Left renal cortex interstitium (tissue), 4 donors: ENCODE results near the gene CCDC167. TPM values are rescaled to one million over a fixed set of nuclear protein-coding genes. Genes with fewer than 3 reads are reported as not detected.
"Not testable (repeated sequence)": the region's sequence is repeated elsewhere in the genome, so short reads cannot be mapped to it uniquely, and the experiment has no call there.

Source experiments
- DNase-seq, 4 donors: peaks; one replicate each; pipeline ENCODE4 v3.0.0-alpha.2; 2013; ENCODE audit warnings: low read depth in 4 of 4, low spot score in 2 of 4, missing footprints in 1 of 4
- polyA plus RNA-seq, 4 donors: library from polyadenylated mRNA; unstranded; fragments of 120-200 nt; gene quantifications; one replicate each; pipeline ENCODE4 v1.2.1, GENCODE V29; 2013; ENCODE audit not compliant: insufficient read length in 4 of 4

CCDC167 gene
- polyA plus RNA-seq, 4 donors, result 26.6 to 33.6 (median 28.3) TPM

DNA sequence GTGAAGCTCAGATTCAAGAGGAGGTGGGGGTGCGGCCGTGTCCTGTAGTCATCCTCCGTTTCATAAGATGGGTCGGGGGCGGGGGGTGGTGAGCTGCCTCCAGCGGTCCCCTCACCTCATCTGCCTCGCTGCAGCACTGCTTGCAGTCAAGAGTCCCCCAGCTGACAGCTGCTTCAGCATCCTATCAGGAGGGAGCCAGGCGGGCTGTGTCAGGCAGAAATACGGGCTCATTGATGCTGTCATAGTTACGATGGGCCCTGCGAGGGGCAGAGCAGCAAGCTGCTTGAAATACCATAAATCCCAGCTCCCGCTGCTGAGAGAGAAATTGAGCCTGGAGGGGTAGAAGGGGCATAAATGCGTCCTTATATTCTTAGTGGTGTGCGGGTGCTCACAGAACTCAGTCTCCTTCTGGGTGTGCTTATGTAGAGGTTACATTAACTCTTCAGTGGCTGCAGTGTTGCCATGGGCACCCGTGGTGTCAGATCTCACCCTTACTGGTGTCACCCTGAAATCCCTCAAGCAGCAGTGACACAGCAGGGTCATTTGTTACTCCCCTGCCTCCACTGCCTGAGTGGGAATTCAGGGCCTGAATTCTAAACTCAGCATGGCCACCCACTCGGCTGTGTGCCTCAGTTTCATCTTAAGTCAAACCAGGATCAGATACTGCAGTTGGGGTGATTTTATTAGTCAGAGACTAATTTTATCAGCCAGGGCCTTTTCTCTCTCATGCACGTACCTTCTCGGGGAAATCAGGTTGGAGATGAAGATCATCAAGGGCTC lies 21.8 kb downstream of the CCDC167 start:
- no peak for DNase-seq

DNA sequence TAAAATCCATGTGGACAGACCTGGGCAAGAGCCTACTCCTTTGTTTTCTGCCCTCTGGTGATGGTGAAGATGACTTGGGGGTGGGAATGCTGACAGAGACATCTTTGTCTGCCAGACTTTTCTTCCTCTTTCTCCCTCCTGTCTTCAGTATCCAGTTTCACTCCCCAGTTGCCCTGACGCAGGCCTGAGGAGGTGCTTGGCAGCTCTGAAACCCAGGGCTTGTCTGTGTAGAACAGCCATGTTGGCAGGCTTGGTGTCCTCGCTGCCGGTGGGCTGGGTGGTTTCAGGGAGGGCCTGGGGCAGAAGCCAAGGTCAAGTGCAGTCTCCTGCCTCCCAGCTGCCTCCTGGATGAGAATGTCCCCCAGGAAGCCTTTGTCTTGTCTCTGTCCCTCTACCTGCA lies 22.5 kb downstream of the CCDC167 start:
- DNase-seq, result no peak

GRCh38 chr6:37474316-37474715 lies 25.4 kb downstream of the CCDC167 start:
- DNase-seq, result no peak

GRCh38 chr6:37473364-37474095 lies 26.2 kb downstream of the CCDC167 start:
- DNase-seq, result no peak

DNA sequence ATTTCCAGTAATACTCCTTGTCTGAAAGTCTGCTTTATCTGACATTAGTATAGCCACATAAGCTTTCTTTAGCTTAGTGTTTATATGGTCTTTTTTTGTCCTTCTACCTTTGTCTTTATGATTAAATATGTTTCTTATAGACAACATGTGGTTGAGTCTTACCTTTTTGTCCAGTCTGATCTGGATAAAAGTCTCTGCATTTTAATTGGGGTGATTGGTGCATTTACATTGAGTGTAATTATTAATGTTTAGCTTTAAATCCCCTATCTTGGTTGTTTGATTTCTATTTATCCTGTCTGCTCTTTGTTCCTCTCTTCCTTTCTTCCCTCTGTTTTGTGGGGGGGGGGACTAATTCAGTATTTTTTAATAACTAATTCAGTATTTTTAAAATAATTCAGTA lies 32.0 kb downstream of the CCDC167 start:
- DNase-seq, result no peak

- no peak for DNase-seq
Measured at GRCh38 chr6:37463110-37463509, 36.6 kb downstream of the CCDC167 start.

GRCh38 chr6:37460805-37461204 lies 38.9 kb downstream of the CCDC167 start:
- DNase-seq, result no peak

DNA sequence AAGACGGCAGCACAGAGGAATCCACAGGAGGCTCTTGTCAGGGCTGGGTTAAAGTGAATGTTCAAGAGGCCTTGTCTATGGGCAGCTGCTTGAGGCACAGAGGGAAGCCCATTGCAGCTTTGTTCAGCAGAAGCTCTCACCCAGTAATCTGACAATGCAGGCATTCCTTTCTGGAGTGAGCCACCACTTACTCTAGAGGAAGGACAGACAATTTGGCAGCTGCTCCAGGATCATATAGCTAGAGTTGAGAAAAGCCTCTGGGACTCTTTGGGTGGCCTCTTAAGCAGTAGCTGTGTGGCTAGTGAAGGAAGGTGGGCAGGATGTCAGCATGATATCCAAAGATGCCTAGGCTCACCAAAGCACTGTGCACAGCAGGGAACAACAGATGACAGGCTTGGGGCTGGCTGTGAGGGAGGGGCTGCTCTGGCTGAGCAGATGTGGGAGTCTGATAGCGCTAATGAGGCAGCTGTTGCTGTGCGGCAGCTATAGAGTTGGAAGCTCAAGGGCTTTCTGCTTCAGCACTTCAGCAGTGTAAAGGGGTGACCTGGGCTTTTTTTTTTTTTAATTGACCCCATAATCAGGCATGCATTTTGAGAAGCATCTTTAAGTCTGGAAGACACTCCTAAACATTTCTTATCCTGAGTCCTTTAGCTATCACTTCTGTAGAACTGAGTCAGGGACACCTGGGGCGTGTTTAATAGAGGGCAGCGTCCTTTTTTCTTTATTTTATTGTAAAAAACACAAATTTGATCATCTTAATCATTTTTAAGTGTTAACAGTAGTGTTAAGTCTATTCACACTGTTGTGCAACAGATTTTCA lies 39.5 kb downstream of the CCDC167 start:
- no peak for DNase-seq

- no peak for DNase-seq
Measured at GRCh38 chr6:37456816-37457560, 42.7 kb downstream of the CCDC167 start.

DNA sequence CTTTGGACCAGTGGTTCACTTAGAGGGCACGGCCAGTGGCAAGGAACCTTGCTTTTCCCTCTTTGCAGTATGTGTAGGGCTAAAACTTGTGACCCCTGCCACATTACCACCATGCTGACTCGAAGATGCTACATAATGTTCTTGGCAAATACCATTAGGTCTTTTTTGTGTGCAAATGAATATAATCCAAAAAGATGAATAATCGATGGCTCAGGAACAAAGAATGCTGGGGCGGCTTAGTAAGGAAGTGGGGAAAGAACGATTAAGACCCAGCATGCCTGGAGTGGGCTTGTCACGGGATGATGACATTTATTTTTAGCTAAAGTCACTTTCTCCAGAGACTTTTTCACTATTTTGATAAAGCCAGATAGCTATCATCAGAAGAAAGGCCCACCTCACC lies 43.6 kb downstream of the CCDC167 start:
- DNase-seq, result no peak

- no peak for DNase-seq
Measured at GRCh38 chr6:37454420-37455140, 45.1 kb downstream of the CCDC167 start.

GRCh38 chr6:37452522-37452921 lies 47.2 kb downstream of the CCDC167 start:
- DNase-seq, result no peak

DNA sequence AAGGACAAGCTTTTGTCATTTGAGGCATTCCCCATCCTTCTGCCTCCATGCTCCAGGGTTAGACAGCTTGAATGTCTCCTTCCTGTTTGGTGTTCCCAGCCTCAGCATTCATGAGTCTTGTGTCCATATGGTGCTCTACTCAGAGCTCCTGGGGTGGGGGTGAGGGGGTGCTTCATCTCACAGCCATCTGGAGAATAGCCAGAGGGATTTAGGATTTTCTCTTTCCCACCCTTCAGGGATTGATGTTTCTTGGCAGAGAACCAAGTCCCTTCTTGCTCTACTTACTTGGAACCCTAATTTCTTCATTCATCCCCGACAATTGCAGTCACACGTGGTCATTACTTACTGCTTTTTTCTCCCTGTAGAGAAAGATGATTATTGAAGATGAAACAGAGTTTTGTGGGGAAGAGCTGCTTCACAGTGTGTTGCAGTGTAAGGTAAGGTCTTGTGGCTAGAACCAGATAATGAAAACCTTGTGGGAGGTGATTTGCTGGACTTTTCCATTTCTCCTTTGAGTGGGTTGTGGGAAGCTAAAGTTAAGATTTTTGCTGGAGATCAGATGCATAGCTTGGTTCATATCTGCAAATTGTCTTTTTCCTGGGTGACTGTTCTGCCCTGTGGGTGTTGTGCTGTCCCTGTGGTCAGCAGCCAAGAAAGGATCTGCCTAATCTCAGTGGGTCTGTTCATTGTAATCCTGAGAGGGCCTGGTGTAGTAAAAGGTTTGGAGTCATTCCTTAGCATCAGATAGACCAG lies 48.1 kb downstream of the CCDC167 start:
- no peak for DNase-seq

DNA sequence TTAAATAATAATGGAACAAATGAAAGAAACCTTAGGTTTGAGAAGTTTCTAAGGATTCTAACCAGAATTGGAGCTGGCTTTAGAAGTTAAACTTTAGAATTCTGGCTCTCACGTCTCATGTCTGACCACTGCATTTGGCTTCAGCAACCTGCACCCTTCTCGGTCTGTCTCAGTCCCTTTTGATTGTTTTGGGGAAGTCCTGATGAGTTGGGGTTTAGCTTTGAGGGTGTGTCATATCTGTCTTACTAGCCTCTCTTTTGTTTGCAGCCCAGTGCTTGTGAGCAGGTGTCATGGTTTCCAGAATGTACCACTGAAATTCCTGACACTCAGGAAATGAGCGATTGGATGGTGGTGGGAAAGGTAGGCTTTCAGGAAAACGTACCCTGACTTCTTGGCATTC lies 49.7 kb downstream of the CCDC167 start:
- no peak for DNase-seq

- DNase-seq, result not testable (repeated sequence)
Measured at GRCh38 chr6:37443216-37443542, 56.5 kb downstream of the CCDC167 start.

DNA sequence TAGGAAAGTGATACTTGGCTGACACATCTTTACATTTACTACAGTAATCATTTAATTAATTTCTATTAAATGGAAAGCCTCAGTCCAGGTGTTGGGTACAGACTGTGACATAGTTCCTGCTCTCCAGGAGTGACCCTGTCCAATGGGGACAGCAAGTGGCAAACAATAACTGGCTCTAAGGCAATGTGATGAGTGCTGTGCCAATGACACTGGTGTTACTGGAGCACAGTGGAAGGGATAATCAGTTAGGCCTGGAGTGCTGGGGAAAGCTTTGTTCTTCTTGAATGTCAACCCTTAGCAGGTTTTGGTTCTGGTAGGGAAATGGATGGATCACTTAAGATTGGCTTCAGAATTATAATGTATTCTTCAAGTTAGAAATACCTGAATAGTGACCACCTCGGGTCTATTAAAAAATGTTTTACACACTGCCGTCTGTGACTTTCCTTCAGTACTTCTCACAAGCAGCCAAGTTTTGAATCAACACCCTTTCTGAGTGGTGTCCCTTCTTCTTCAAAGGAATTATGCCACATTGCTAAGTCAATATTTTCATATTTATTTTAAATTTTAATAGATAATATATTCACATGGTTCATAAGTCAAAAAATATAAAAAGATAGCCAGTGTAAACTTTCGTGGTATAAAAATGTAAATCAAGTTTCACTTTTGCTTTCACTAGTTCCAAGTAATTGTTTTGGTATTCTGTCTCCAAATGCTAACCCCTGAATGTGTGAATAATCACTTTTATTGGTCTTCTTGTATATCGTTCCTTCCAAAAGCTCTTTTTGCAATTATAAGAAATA lies 57.1 kb downstream of the CCDC167 start:
- no peak for DNase-seq

- DNase-seq, result no peak
Measured at GRCh38 chr6:37441651-37442050, 58.0 kb downstream of the CCDC167 start.

DNA sequence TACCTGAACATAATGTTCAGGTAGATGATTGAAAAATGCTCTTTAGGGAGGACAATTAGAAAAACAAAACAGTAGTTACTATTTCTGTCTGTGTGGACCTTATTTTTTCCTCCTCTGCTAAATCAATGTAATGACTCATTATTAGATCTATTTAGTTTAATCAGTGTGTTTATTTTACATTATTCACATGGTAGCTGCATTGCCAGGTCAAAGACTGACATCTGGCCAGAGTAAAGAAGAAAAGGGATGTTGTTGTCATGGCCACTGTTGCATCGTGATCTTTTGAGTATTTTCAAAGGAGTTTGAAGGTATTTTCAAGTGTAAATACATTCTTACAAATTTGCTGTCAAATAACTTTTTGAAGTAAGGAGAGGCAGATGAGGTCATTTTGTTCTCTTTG lies 60.8 kb downstream of the CCDC167 start:
- DNase-seq, result no peak

GRCh38 chr6:37435816-37436215 lies 63.9 kb downstream of the CCDC167 start:
- DNase-seq, result no peak
